ENCODE results near the gene NPTX2. TPM values are rescaled to one million over a fixed set of nuclear protein-coding genes. Genes with fewer than 3 reads are reported as not detected.

The NPTX2 gene
- total and polyA plus RNA-seq, 2 of the 8 experiments (the other 6 are each of a cell fraction or from before 2014, with no cell fraction given) = 18.4 to 19.2 TPM

DNA sequence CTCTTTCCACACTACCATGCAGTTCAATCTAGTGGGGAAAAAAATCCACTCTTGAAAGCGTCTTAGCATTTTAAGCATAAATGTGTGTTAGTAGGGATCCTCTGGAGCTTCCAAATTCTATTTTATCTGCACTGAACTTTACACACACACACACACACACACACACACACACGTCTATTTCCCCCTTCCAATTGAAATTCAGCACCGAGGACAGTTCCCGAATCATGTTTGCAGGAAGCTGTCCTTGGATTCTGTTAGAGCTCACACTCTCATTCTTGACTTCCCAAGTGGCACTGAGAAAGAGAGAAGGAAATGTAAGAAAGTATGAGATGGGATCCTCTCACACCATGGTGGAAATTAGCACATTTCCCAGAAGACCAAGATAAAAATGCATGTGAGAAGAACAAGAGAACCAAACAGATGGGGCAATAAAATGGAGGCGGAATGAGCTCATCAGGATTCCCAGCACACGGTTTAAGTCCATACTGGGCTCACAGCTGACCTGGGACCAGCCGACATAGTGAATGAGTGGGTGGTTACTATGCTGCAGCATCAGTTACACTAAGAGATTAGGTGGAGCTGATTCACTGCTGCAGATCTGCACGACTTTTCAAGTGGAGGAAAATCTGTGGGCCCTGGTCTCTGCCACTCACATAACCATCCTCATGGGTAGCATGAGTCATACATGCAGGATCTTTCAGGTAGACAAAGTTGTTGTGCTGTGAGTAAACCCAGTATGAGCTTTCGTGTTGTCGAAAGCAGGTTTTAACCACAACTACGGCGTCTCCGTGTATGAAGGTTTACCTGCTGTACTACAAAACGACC is 3.3 kb upstream of the NPTX2 start:
- H4K91ac ChIP-seq (replicated peaks; ENCODE audit: insufficient read length, low read length) = no peak overlapping the region
- H2BK120ac ChIP-seq (replicated peaks; ENCODE audit: low read depth, low read length) = no peak overlapping the region
- peaks cover 0 to 3% (median 1%) of the 10 kb centered on the region in 4 experiments; a peak in 6 of 7 replicates for H3K4me1 ChIP-seq (replicated peaks in 1 of 4; ENCODE audit: control insufficient read depth in 3 of 4, insufficient read depth in 4 of 4, low read length in 3 of 4)
- H3K4me2 ChIP-seq (ENCODE audit: insufficient read depth in 1 of 2, low read depth in 2 of 2, low read length in 2 of 2) = no peak overlapping the region
- peaks cover 13 to 47% (median 32%) of the 10 kb centered on the region in 4 experiments for H3K27me3 ChIP-seq (replicated peaks in 1 of 4; ENCODE audit: control insufficient read depth in 3 of 4, extremely low read depth in 1 of 4, insufficient read depth in 3 of 4, low read length in 3 of 4)
- WGBS, 2 experiments (ENCODE audit: extremely low coverage in 1 of 2, insufficient coverage in 1 of 2, insufficient read length in 1 of 2, insufficient replicate concordance in 2 of 2, low coverage in 1 of 2, low lambda C conversion rate in 2 of 2, missing lambda C conversion rate in 1 of 2) = 69% methylated on average over 14 of the region's 14 CpGs; no CpG with 5 or more reads in 1 of the 2 experiments
- no peaks in the 10 kb centered on the region for H3K79me2 ChIP-seq (ENCODE audit: control insufficient read depth in 1 of 2, insufficient read depth in 2 of 2, low read length in 2 of 2)
- no peak overlapping the region for H3K56ac ChIP-seq (replicated peaks; ENCODE audit: insufficient read length, low read depth, low read length)
- no peak overlapping the region for H4K5ac ChIP-seq (ENCODE audit: insufficient read length, low read depth, low read length)
- no peak overlapping the region for H2BK5ac ChIP-seq (ENCODE audit: low read depth, low read length)
- no peak overlapping the region for H2BK15ac ChIP-seq (ENCODE audit: low read length)
- no peak overlapping the region for H4K8ac ChIP-seq (ENCODE audit: extremely low read depth, insufficient read depth, low read length)
- H2AK5ac ChIP-seq (ENCODE audit: low read depth, low read length) = no peak overlapping the region
- H3K14ac ChIP-seq (ENCODE audit: insufficient read length) = no peak overlapping the region
- TF ChIP-seq SIN3A (conservative IDR thresholded peaks at IDR 0.05 in 1 of 2, IDR thresholded peaks at IDR 0.05 in 1 of 2; ENCODE audit: low read depth in 1 of 2, low read length in 2 of 2) (peak in 1 of 2 experiments; percentile 75; a peak in 1 of 4 replicates), RFX5 (IDR thresholded peaks at IDR 0.05; ENCODE audit: borderline replicate concordance, low read depth, low read length) (no peak), HDAC2 (IDR thresholded peaks at IDR 0.05; ENCODE audit: borderline replicate concordance in 1 of 2, low read depth in 2 of 2, low read length in 2 of 2) (no peak), NANOG (IDR thresholded peaks at IDR 0.05; ENCODE audit: insufficient read depth, low read depth, low read length, poor library complexity, severe bottlenecking) (no peak), FOSL1 (IDR thresholded peaks at IDR 0.05; ENCODE audit: insufficient read depth, low read depth, low read length) (no peak)
- H4K20me1 ChIP-seq (replicated peaks in 1 of 2; ENCODE audit: control insufficient read depth in 1 of 2, insufficient read depth in 2 of 2, low read length in 2 of 2) = peaks cover 0 to 7% of the 10 kb centered on the region in 2 experiments
- FAIRE-seq (peak; percentile 62), DNase-seq (ENCODE audit: low read depth in 1 of 2, low spot score in 2 of 2) (no peak)
- no peak overlapping the region for H3K9ac ChIP-seq (replicated peaks in 1 of 4; ENCODE audit: extremely low read depth in 1 of 4, low read depth in 3 of 4, low read length in 3 of 4)
- H3K9me3 ChIP-seq (ENCODE audit: insufficient read depth in 2 of 2, low read depth in 1 of 2, low read length in 1 of 2) = no peaks in the 10 kb centered on the region
- CTCF ChIA-PET (ENCODE audit: partially characterized antibody) = interaction anchor here (0.5 to 1.6 kb wide), 16 partner anchors 10 to 319 kb away, joined by 3 to 5 read pairs (median 3); no protein-coding TSS in a partner anchor
- no peaks in the 10 kb centered on the region for H3K36me3 ChIP-seq (ENCODE audit: control insufficient read depth in 2 of 4, insufficient read depth in 4 of 4, low read length in 3 of 4)
- no peak overlapping the region for H3K23ac ChIP-seq (ENCODE audit: insufficient read length)
- H3K4ac ChIP-seq (replicated peaks; ENCODE audit: insufficient read length, low read depth, low read length) = no peak overlapping the region
- H3K27ac ChIP-seq (ENCODE audit: low read depth, low read length) = no peak overlapping the region
- POLR2A ChIA-PET (ENCODE audit: partially characterized antibody) = interaction anchor here (0.6 kb wide), 1 partner anchor 86 kb away, joined by 3 read pairs; no protein-coding TSS in a partner anchor
- no peak overlapping the region for H2BK12ac ChIP-seq (ENCODE audit: low read depth, low read length)
- no peaks in the 10 kb centered on the region for H3K79me1 ChIP-seq (ENCODE audit: low read depth, low read length)
- H2BK20ac ChIP-seq (ENCODE audit: low read length) = no peak overlapping the region
- H2AFZ ChIP-seq (ENCODE audit: low read length) = no peak overlapping the region
- no peak overlapping the region for H3K4me3 ChIP-seq (ENCODE audit: extremely low read depth in 1 of 4, insufficient read depth in 2 of 4, low read depth in 3 of 4, low read length in 4 of 4)
- peaks cover 18% of the 10 kb centered on the region; the same call in 1 of the 2 replicates for H3K23me2 ChIP-seq (ENCODE audit: low read depth, low read length)
- no peak overlapping the region for H3K18ac ChIP-seq (ENCODE audit: extremely low read depth, low read length)
